Small intestine (tissue), 7 donors: ENCODE measurements around the gene NCKAP5. TPM values are rescaled to one million over a fixed set of nuclear protein-coding genes. Genes with fewer than 3 reads are reported as not detected.

Source experiments
- DNase-seq, 2 donors: peaks; one replicate each; pipeline versions ENCODE4 v3.0.0 to v3.0.0-alpha.2; 2013
- FAIRE-seq: peaks from 2 replicates; lab custom pipeline; 2012; peaks lifted over from hg19 to GRCh38; lab: Jason Lieb, UNC
- H3K27ac ChIP-seq, 3 donors: one replicate each; pipeline ENCODE4 v1.5.1; 2013; ENCODE audit warnings: low read length in 2 of 3, mild to moderate bottlenecking in 2 of 3, control low read depth in 1 of 3, inconsistent platforms in 1 of 3, low read depth in 1 of 3, moderate library complexity in 1 of 3
- H3K27me3 ChIP-seq, 3 donors: one replicate each; pipeline ENCODE4 v1.6.1; 2013; ENCODE audit warnings: low read length in 3 of 3, inconsistent platforms in 1 of 3; ENCODE audit not compliant: control insufficient read depth in 3 of 3, insufficient read depth in 3 of 3
- H3K36me3 ChIP-seq, 3 donors: one replicate each; pipeline ENCODE4 v1.6.1; 2013; ENCODE audit warnings: low read length in 3 of 3, inconsistent platforms in 1 of 3, low read depth in 1 of 3, mild to moderate bottlenecking in 1 of 3, moderate library complexity in 1 of 3; ENCODE audit not compliant: control insufficient read depth in 3 of 3, insufficient read depth in 2 of 3
- H3K4me1 ChIP-seq, 3 donors: one replicate each; pipeline ENCODE4 v1.6.1; 2013; ENCODE audit warnings: low read length in 2 of 3, inconsistent platforms in 1 of 3, low read depth in 1 of 3, mild to moderate bottlenecking in 1 of 3, moderate library complexity in 1 of 3; ENCODE audit not compliant: control insufficient read depth in 3 of 3, insufficient read depth in 2 of 3
- H3K4me3 ChIP-seq, 3 donors: one replicate each; pipeline ENCODE4 v1.5.1; 2013; ENCODE audit warnings: low read length in 3 of 3, control low read depth in 1 of 3, inconsistent platforms in 1 of 3, low read depth in 1 of 3, mild to moderate bottlenecking in 1 of 3, moderate library complexity in 1 of 3
- H3K9me3 ChIP-seq, 2 donors: one replicate each; pipeline ENCODE4 v1.6.1; 2013; ENCODE audit warnings: low read depth in 1 of 2, low read length in 1 of 2; ENCODE audit not compliant: control insufficient read depth in 2 of 2, insufficient read depth in 1 of 2
- WGBS, 3 donors: extraction: QIAGEN DNeasy Blood & Tissue Kit; methylation state at CpG; one replicate each; pipeline ENCODE4 v1.1.7; 2013; 5-methylcytosine and 5-hydroxymethylcytosine counted together
- polyA plus RNA-seq, 4 donors: library from polyadenylated mRNA; stranded (reverse) in 3 of 4; unstranded in 1 of 4; fragments of 200-250 nt in 3 of 4; fragments of 120-200 nt in 1 of 4; gene quantifications; one replicate each; pipeline versions ENCODE4 v1.2.1 to v1.2.3, GENCODE V29; 2013
- donor health status: healthy with polysubstance abuse.
- donor health status: control.
- donor health status: control.
- donor health status: Bipolar disorder and iron deficiency.
- donor health status: healthy.

Gene NCKAP5
- polyA plus RNA-seq, 4 donors = 0.52 to 7.8 (median 6.5) TPM

DNA sequence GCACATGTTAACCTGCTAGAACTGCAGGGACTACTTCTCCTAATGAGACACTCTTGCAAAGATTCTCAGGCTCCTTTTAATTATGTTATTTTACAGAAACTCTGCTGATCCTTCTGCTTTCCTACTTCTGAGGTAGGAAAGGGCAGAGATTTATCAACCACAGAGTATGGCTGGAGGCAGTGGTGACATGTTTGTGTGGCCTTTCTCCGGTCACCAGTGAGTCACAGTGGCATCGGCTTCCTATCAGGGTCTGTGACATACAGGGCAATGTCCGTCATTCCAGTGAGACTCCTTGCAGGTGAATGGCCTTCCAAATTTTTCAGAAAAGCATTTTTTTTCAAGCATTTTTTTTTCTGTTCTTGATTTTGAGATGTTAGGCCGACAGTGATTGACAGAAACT lies 717.6 kb downstream of the NCKAP5 start:
- no peak overlapping the region for H3K4me3 ChIP-seq
- H3K27ac ChIP-seq = no peak overlapping the region
- no peaks in the 10 kb centered on the region for H3K9me3 ChIP-seq
- DNase-seq = no peak
- H3K4me1 ChIP-seq = no peaks in the 10 kb centered on the region
- WGBS, 3 donors = 73 to 88% (median 88%) methylated on average over 4 of the region's 4 CpGs
- FAIRE-seq = no peak
- no peaks in the 10 kb centered on the region for H3K36me3 ChIP-seq
- no peaks in the 10 kb centered on the region for H3K27me3 ChIP-seq

DNA sequence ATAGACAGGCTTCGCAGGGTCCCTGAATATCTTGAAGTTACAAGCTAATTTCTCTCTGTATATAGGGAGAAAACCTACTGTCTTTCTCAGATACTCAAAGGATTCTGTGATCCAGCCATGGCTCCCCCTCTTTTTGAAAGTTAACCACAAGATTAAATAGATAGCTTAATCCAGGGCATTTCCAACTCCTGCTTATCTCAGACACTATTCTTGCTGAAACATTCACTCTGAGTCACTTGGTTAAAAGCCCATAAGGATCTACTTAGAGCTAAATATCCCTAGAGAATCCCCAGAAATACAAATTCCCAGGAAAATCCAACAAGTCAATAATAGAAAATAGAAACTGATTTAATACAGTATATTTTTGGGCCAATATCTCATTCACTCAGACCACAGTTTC lies 719.1 kb downstream of the NCKAP5 start:
- no peaks in the 10 kb centered on the region for H3K9me3 ChIP-seq
- FAIRE-seq (no peak), DNase-seq (no peak)
- no peaks in the 10 kb centered on the region for H3K4me1 ChIP-seq
- no peaks in the 10 kb centered on the region for H3K27me3 ChIP-seq
- H3K36me3 ChIP-seq = no peaks in the 10 kb centered on the region
- 75 to 89% (median 80%) methylated on average over 1 of the region's 1 CpG for WGBS, 3 donors
- no peak overlapping the region for H3K4me3 ChIP-seq
- no peak overlapping the region for H3K27ac ChIP-seq

DNA sequence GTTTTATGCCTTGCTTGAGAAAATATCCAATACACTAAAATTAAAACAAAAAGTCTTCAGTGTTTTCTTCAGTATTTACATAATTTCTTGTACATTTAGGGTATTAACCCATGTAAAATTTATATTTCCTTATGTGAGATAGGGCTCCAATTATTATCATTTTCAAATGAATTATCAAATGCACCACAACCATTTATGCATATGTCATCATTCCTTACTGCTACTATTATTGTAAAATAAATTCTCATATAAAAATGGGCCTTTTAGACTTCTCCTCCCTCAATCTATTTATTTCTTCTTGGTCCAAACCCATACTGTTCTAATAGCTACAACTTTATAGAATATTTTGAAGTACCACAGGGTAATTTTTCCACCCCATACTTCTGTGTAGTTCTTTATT lies 722.9 kb downstream of the NCKAP5 start:
- no peak for FAIRE-seq
- H3K4me1 ChIP-seq = no peaks in the 10 kb centered on the region
- H3K36me3 ChIP-seq = no peaks in the 10 kb centered on the region
- no peaks in the 10 kb centered on the region for H3K9me3 ChIP-seq
- H3K27me3 ChIP-seq = no peaks in the 10 kb centered on the region
- no peak overlapping the region for H3K4me3 ChIP-seq
- no peak overlapping the region for H3K27ac ChIP-seq
- no peak for DNase-seq

DNA sequence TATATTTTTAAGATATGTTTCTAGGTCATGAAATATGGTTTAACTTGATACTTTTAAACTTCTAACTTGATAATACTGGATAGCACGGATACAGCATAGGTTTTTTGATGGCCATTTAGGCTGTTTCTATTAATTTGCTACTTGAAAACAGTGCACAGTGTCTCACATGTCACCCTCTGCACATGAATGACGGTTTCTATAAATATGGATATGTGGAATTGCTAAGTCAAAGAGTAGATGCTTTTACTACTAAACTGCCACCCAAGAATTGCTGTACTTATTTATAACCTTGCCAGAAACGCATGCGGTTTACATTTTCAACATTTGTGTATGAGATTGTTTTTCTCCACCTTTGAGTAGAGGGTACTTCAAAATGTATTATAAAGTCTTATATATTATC lies 723.7 kb downstream of the NCKAP5 start:
- Histone ChIP-seq H3K4me1 (no peaks in the 10 kb centered on the region), H3K4me3 (no peak overlapping the region), H3K36me3 (no peaks in the 10 kb centered on the region), H3K27ac (no peak overlapping the region), H3K9me3 (no peaks in the 10 kb centered on the region), H3K27me3 (no peaks in the 10 kb centered on the region)
- FAIRE-seq (no peak), DNase-seq (no peak)
- 87 to 89% (median 88%) methylated on average over 4 of the region's 4 CpGs for WGBS, 3 donors

DNA sequence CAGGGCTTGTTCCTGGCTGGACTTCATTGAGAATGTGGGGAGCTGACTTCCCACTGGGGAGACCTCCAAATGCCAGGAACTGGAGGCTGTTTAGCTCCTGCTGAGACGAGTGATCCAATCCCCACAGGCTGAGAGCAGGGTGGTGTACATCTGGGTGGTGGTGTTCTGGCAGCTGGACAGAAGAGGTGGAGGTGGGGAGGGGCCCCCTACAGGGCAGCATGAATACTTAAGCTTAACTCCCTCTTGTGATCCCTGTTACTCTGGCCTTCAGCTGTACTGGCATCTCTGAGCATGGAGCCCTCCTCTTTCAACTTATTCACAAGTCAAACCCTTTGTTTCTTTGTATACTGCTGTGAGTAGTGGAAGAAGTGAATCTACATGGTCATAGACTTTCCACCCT lies 730.5 kb downstream of the NCKAP5 start:
- Histone ChIP-seq H3K27ac (no peak overlapping the region), H3K4me1 (no peaks in the 10 kb centered on the region), H3K4me3 (no peak overlapping the region), H3K9me3 (no peaks in the 10 kb centered on the region), H3K36me3 (no peaks in the 10 kb centered on the region), H3K27me3 (no peaks in the 10 kb centered on the region)
- WGBS, 3 donors = 69 to 76% (median 75%) methylated on average over 1 of the region's 1 CpG
- no peak for DNase-seq
- FAIRE-seq = no peak

DNA sequence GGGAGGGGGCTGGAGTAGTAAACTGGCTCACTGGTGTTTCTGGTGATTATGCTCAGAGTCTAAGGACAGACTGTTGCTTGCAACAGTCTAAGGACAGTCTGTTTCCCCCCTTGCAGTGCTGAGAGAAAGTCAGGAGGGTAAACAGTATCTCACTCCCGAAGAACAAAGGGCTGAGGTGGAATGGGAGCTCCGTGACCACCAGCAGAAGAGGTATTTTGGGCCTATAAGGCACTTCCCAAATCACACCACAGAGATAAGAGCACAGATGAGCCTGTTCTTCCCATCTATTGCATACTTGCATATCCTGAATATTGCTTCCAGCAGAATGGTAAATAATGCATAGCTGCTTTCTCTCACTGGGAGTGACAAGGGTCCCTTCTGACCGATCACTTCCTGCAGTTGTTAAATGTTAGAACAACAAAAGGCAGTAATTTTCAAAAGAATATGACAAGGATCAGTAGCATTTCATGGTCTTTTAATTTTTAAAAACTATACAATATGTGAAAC lies 737.9 kb downstream of the NCKAP5 start:
- H3K27me3 ChIP-seq = no peaks in the 10 kb centered on the region
- WGBS, 3 donors = 44 to 82% (median 65%) methylated on average over 3 of the region's 3 CpGs
- DNase-seq (no peak), FAIRE-seq (no peak)
- H3K4me1 ChIP-seq = no peaks in the 10 kb centered on the region
- no peaks in the 10 kb centered on the region for H3K36me3 ChIP-seq
- no peaks in the 10 kb centered on the region for H3K9me3 ChIP-seq
- H3K4me3 ChIP-seq = no peak overlapping the region
- H3K27ac ChIP-seq = no peak overlapping the region

DNA sequence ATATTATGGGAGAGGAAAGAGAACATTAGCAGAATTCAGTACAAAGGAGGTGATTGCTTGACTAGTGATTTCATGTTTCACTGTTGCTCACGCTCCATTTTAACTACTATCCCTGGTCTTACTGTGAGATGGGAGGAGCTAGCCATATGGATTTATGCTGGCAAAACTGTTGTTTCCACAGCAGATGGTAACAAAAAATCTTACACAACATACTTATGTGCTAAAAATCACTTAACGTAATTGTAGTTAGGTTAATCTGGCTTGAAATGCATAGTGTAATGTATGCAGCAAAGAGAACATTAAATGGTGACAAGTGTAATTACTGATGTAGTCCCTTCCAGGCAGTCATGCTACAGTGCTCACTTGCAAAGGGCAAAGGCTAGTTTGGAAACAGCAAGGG lies 742.7 kb downstream of the NCKAP5 start:
- Histone ChIP-seq H3K27me3 (no peaks in the 10 kb centered on the region), H3K27ac (no peak overlapping the region), H3K9me3 (no peaks in the 10 kb centered on the region), H3K4me3 (no peak overlapping the region), H3K4me1 (no peaks in the 10 kb centered on the region), H3K36me3 (no peaks in the 10 kb centered on the region)
- DNase-seq (no peak), FAIRE-seq (no peak)
- 87 to 93% (median 87%) methylated on average over 2 of the region's 2 CpGs for WGBS, 3 donors

DNA sequence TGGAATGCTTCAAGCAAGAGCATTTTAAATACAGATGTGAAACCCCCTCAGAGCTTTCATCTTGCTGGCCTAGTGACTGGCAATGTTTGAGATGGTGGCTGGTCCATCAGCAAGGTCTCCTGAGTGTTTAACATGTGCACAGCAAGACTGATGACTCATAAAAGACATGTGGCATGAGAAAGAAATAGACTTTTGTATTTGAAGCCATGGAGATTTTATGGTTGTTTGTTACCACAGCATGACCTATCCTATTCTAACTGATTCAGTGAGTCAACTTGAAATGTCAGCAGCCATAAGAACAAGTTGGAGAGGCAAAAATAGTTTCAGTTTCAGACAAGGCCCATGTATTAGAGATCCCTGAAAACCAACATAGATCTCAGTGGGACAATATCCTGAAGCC lies 743.5 kb downstream of the NCKAP5 start:
- H3K4me3 ChIP-seq = no peak overlapping the region
- H3K9me3 ChIP-seq = no peaks in the 10 kb centered on the region
- H3K36me3 ChIP-seq = no peaks in the 10 kb centered on the region
- no peaks in the 10 kb centered on the region for H3K27me3 ChIP-seq
- no peaks in the 10 kb centered on the region for H3K4me1 ChIP-seq
- DNase-seq = no peak
- no peak overlapping the region for H3K27ac ChIP-seq
- no peak for FAIRE-seq

DNA sequence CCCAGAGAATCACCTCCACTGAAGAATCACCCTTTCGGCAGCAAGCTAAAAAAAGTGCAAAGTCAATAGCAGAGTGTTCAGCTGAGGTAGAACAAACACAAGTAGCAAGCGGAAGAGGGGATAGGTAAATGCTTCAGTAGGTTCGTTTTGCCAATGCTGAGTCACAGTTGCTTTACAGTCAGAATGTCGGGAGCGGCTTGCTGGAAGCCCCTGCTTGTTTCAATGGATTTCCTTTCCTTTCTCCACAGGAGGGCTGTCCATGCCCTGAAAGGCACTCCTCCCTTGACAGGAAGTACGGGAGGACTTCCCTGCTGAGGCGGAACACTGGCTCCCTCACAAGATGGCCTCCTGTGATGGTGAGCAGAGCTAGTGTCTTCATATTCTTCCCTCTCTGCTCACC lies 752.0 kb downstream of the NCKAP5 start:
- no peaks in the 10 kb centered on the region for H3K27me3 ChIP-seq
- WGBS, 3 donors = 81 to 90% (median 86%) methylated on average over 7 of the region's 7 CpGs
- H3K9me3 ChIP-seq = peaks cover 0 to 5% of the 10 kb centered on the region in 2 donors
- H3K36me3 ChIP-seq = no peaks in the 10 kb centered on the region
- no peak overlapping the region for H3K4me3 ChIP-seq
- no peaks in the 10 kb centered on the region for H3K4me1 ChIP-seq
- H3K27ac ChIP-seq = no peak overlapping the region
- no peak for FAIRE-seq
- no peak for DNase-seq
